ENCODE measurements around the gene MSI2. TPM values are rescaled to one million over a fixed set of nuclear protein-coding genes. Genes with fewer than 3 reads are reported as not detected.
A peak's percentile ranks its signal among the peaks of the same experiment; 100 is the strongest.

The MSI2 gene
- total and polyA plus RNA-seq, 2 experiments from 2014 or later: 18.9 to 41.8 TPM

DNA sequence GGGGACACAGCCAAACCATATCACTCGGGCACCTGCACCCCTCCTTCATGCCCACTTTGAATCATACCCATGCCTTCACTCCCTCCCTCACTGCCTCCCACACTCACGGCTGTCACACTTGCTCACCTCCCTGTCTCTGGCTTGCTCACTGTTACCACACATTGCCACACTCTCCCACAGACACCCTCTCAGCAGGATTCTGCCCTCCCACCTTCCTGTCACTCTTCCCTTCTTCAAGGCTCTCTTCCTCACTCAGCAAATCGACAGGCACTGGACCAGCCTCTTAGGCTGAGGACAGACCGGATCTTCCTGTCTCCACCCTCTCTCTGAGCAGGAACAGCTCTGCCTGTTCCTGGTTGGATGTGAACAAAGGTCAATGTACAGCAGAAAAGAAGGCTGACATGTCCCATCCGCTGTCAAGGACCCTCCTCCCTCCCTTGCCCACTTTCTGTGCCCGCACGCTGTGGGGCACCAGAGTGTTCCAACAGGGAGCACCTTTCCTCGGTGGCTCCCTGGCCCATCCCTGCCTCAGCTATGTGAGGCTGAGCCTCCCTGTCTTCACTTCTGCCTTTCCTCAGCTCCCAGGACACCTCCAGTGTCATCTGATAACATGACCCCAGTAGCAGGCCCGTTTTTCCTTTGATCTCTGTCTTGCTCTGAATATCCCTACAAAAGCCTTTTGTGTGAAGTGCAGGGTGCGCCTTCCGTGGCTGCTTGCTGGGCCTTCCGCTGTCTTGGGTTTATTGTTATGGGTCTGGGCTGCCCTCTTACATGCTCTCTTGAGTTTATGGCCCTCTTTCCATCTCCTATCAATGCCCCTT lies 441.8 kb downstream of the MSI2 start:
- no peaks in the 10 kb centered on the region for H4K20me1 ChIP-seq (replicated peaks; ENCODE audit: insufficient read depth)
- no peaks in the 10 kb centered on the region for H3K36me3 ChIP-seq (ENCODE audit: insufficient read depth)
- Mint-ChIP-seq H3K4me3 (no peak overlapping the region), H3K4me1 (no peaks in the 10 kb centered on the region), H3K9me3 (peaks cover 5% of the 10 kb centered on the region; the same call in 2 of the 3 replicates), H3K27me3 (ENCODE audit: insufficient read depth, low read depth, poor library complexity) (no peaks in the 10 kb centered on the region), H3K27ac (no peak overlapping the region), H3K36me3 (ENCODE audit: low read depth) (peaks cover 2% of the 10 kb centered on the region; the same call in 1 of the 3 replicates)
- ATAC-seq (peak; percentile 78), DNase-seq (ENCODE audit: low spot score) (peak; percentile 20)
- H3K4me3 ChIP-seq: no peak overlapping the region
- H3K4me2 ChIP-seq: no peak overlapping the region
- TF ChIP-seq, protein P1, sequence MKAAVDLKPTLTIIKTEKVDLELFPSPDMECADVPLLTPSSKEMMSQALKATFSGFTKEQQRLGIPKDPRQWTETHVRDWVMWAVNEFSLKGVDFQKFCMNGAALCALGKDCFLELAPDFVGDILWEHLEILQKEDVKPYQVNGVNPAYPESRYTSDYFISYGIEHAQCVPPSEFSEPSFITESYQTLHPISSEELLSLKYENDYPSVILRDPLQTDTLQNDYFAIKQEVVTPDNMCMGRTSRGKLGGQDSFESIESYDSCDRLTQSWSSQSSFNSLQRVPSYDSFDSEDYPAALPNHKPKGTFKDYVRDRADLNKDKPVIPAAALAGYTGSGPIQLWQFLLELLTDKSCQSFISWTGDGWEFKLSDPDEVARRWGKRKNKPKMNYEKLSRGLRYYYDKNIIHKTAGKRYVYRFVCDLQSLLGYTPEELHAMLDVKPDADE (IDR thresholded peaks at IDR 0.05): no peak
- TF ChIP-seq EZH2 (IDR thresholded peaks at IDR 0.05; ENCODE audit: low read depth, unreplicated experiment) (no peak), POLR2AphosphoS5 (IDR thresholded peaks at IDR 0.05; ENCODE audit: low read depth) (no peak), NANOG (IDR thresholded peaks at IDR 0.05; ENCODE audit: borderline replicate concordance) (no peak), STAT1 (IDR thresholded peaks at IDR 0.05; ENCODE audit: unreplicated experiment) (no peak), ZNF114 (CRISPR knock-in tag; IDR thresholded peaks at IDR 0.05) (no peak), CREB1 (CRISPR knock-in tag; IDR thresholded peaks at IDR 0.05; ENCODE audit: low read depth) (no peak), ZNF331 (CRISPR knock-in tag; IDR thresholded peaks at IDR 0.05; ENCODE audit: low read depth) (no peak), JUNB (IDR thresholded peaks at IDR 0.05; ENCODE audit: unreplicated experiment) (no peak), EZH2phosphoT487 (IDR thresholded peaks at IDR 0.05; ENCODE audit: unreplicated experiment) (no peak)
- TF ChIP-seq, protein P2, sequence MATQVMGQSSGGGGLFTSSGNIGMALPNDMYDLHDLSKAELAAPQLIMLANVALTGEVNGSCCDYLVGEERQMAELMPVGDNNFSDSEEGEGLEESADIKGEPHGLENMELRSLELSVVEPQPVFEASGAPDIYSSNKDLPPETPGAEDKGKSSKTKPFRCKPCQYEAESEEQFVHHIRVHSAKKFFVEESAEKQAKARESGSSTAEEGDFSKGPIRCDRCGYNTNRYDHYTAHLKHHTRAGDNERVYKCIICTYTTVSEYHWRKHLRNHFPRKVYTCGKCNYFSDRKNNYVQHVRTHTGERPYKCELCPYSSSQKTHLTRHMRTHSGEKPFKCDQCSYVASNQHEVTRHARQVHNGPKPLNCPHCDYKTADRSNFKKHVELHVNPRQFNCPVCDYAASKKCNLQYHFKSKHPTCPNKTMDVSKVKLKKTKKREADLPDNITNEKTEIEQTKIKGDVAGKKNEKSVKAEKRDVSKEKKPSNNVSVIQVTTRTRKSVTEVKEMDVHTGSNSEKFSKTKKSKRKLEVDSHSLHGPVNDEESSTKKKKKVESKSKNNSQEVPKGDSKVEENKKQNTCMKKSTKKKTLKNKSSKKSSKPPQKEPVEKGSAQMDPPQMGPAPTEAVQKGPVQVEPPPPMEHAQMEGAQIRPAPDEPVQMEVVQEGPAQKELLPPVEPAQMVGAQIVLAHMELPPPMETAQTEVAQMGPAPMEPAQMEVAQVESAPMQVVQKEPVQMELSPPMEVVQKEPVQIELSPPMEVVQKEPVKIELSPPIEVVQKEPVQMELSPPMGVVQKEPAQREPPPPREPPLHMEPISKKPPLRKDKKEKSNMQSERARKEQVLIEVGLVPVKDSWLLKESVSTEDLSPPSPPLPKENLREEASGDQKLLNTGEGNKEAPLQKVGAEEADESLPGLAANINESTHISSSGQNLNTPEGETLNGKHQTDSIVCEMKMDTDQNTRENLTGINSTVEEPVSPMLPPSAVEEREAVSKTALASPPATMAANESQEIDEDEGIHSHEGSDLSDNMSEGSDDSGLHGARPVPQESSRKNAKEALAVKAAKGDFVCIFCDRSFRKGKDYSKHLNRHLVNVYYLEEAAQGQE (IDR thresholded peaks at IDR 0.05; ENCODE audit: unreplicated experiment): no peak
- TF ChIP-seq, protein P3, sequence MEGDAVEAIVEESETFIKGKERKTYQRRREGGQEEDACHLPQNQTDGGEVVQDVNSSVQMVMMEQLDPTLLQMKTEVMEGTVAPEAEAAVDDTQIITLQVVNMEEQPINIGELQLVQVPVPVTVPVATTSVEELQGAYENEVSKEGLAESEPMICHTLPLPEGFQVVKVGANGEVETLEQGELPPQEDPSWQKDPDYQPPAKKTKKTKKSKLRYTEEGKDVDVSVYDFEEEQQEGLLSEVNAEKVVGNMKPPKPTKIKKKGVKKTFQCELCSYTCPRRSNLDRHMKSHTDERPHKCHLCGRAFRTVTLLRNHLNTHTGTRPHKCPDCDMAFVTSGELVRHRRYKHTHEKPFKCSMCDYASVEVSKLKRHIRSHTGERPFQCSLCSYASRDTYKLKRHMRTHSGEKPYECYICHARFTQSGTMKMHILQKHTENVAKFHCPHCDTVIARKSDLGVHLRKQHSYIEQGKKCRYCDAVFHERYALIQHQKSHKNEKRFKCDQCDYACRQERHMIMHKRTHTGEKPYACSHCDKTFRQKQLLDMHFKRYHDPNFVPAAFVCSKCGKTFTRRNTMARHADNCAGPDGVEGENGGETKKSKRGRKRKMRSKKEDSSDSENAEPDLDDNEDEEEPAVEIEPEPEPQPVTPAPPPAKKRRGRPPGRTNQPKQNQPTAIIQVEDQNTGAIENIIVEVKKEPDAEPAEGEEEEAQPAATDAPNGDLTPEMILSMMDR (conservative IDR thresholded peaks at IDR 0.05; ENCODE audit: low read depth in 2 of 2): no peak
- H3K9me2 ChIP-seq (ENCODE audit: insufficient read depth): peaks cover 10% of the 10 kb centered on the region; the same call in 1 of the 2 replicates
- H3K79me2 ChIP-seq (replicated peaks; ENCODE audit: insufficient read depth): no peaks in the 10 kb centered on the region
- no peaks in the 10 kb centered on the region for H3F3A ChIP-seq (replicated peaks; ENCODE audit: low read depth)
- H2AFZ ChIP-seq: no peak overlapping the region
- no peaks in the 10 kb centered on the region for H3K27me3 ChIP-seq (ENCODE audit: insufficient read depth)
- H3K4me1 ChIP-seq (ENCODE audit: insufficient read depth): no peaks in the 10 kb centered on the region; the same call in 1 of the 2 replicates
- no peak overlapping the region for H3K27ac ChIP-seq (ENCODE audit: low read depth)

Measured in GM23338 (cell line).